ENCODE measurements around the gene PSIP1. TPM values are rescaled to one million over a fixed set of nuclear protein-coding genes. Genes with fewer than 3 reads are reported as not detected.
A peak's percentile ranks its signal among the peaks of the same experiment; 100 is the strongest.
"Not testable (repeated sequence)": the region's sequence is repeated elsewhere in the genome, so short reads cannot be mapped to it uniquely, and the experiment has no call there.

The PSIP1 gene
- total RNA-seq, 1 experiment from 2014 or later, result 302 TPM

- TF ChIP-seq HMGXB4 (CRISPR knock-in tag; IDR thresholded peaks at IDR 0.05), result no peak
These were observed 77.1 kb downstream of the PSIP1 start (continued) for GRCh38 chr9:15433661-15434060.

GRCh38 chr9:15433191-15433590 lies 77.6 kb downstream of the PSIP1 start:
- no peak overlapping the region for H3K4me3 Mint-ChIP-seq
- DNase-seq (ENCODE audit: low spot score) (no peak), ATAC-seq (no peak)
- CTCF ChIA-PET, result no interaction called here
- POLR2A ChIA-PET, result no interaction called here
- H3K4me1 Mint-ChIP-seq, result peaks cover 24% of the 10 kb centered on the region
- no peak overlapping the region for H3K27ac Mint-ChIP-seq
- H3K27me3 Mint-ChIP-seq (ENCODE audit: low read depth), result no peaks in the 10 kb centered on the region
- peaks cover 4% of the 10 kb centered on the region; the same call in 1 of the 2 replicates for H3K9me3 Mint-ChIP-seq
- H3K36me3 Mint-ChIP-seq, result peaks cover 58% of the 10 kb centered on the region
- no peak for TF ChIP-seq ATF1 (CRISPR knock-in tag; IDR thresholded peaks at IDR 0.05)

GRCh38 chr9:15430920-15431844 lies 79.6 kb downstream of the PSIP1 start:
- H3K27ac Mint-ChIP-seq, result peak overlapping the region; percentile 76
- peaks cover 26% of the 10 kb centered on the region for H3K4me1 Mint-ChIP-seq
- TF ChIP-seq GABPB1 (CRISPR knock-in tag; IDR thresholded peaks at IDR 0.05) (no peak), SMAD3 (CRISPR knock-in tag; IDR thresholded peaks at IDR 0.05; ENCODE audit: borderline replicate concordance) (no peak), HMGA2 (CRISPR knock-in tag; IDR thresholded peaks at IDR 0.05) (no peak), IRF2 (CRISPR knock-in tag; IDR thresholded peaks at IDR 0.05; ENCODE audit: borderline replicate concordance, low read depth) (no peak)
- ATAC-seq (peak; percentile 85), DNase-seq (ENCODE audit: low spot score) (no peak)
- H3K4me3 Mint-ChIP-seq, result no peak overlapping the region
- H3K27me3 Mint-ChIP-seq (ENCODE audit: low read depth), result no peaks in the 10 kb centered on the region
- no peaks in the 10 kb centered on the region for H3K9me3 Mint-ChIP-seq
- H3K36me3 Mint-ChIP-seq, result peaks cover 54% of the 10 kb centered on the region
- CTCF ChIA-PET, result interaction anchor here (0.9 to 1.6 kb wide), 5 partner anchors 10 to 219 kb away, joined by 3 to 5 read pairs (median 4); no protein-coding TSS in a partner anchor
- POLR2A ChIA-PET, result no interaction called here

GRCh38 chr9:15427702-15428101 lies 83.1 kb downstream of the PSIP1 start:
- ATAC-seq; H3K9me3 Mint-ChIP-seq; POLR2A ChIA-PET; DNase-seq (ENCODE audit: low spot score); H3K27me3 Mint-ChIP-seq (ENCODE audit: low read depth); H3K27ac Mint-ChIP-seq; H3K4me3 Mint-ChIP-seq; CTCF ChIA-PET: not testable (repeated sequence)
- Mint-ChIP-seq H3K36me3 (peaks cover 43% of the 10 kb centered on the region), H3K4me1 (peaks cover 40% of the 10 kb centered on the region)

- POLR2A ChIA-PET, result no interaction called here
- TF ChIP-seq HMGXB4 (CRISPR knock-in tag; IDR thresholded peaks at IDR 0.05) (no peak), SMAD4 (CRISPR knock-in tag; IDR thresholded peaks at IDR 0.05) (no peak), JUN (CRISPR knock-in tag; IDR thresholded peaks at IDR 0.05) (no peak), TP53 (CRISPR knock-in tag; IDR thresholded peaks at IDR 0.05) (no peak), RELA (CRISPR knock-in tag; IDR thresholded peaks at IDR 0.05; ENCODE audit: borderline replicate concordance) (no peak)
- Mint-ChIP-seq H3K4me3 (no peak overlapping the region), H3K27ac (peak overlapping the region; percentile 66; the same call in 1 of the 2 replicates), H3K36me3 (peaks cover 41% of the 10 kb centered on the region), H3K4me1 (peaks cover 46% of the 10 kb centered on the region), H3K27me3 (ENCODE audit: low read depth) (no peaks in the 10 kb centered on the region), H3K9me3 (no peaks in the 10 kb centered on the region)
- no peak for ATAC-seq
- DNase-seq (ENCODE audit: low spot score), result no peak
- CTCF ChIA-PET, result no interaction called here
These were observed 84.8 kb downstream of the PSIP1 start for GRCh38 chr9:15426019-15426418.

All from WTC11 (cell line).